ENCODE measurements around the gene NXPE3.
"Not testable (repeated sequence)": the region's sequence is repeated elsewhere in the genome, so short reads cannot be mapped to it uniquely, and the experiment has no call there.

Gene NXPE3

GRCh38 chr3:101779047-101779821, at the start of gene NXPE3:
NXPE3 (plus strand) TSS chr3:101779211; CDS start chr3:101785597, 6,386 bp downstream.
- H3K4me3 ChIP-seq (ENCODE audit: low read depth, low read length) = peak within 1 kb of the TSS; percentile 64
- DNase-seq (ENCODE audit: low read depth) = peak; percentile 88
- TF ChIP-seq MAX (IDR thresholded peaks at IDR 0.05; ENCODE audit: low read depth, low read length) (peak; percentile 66), MYC (IDR thresholded peaks at IDR 0.05; ENCODE audit: low read depth, low read length) (no peak), CTCF (IDR thresholded peaks at IDR 0.05; ENCODE audit: low read depth, low read length) (no peak), POLR2A (IDR thresholded peaks at IDR 0.05; ENCODE audit: extremely low read depth, insufficient read length) (peak; percentile 53)

DNA sequence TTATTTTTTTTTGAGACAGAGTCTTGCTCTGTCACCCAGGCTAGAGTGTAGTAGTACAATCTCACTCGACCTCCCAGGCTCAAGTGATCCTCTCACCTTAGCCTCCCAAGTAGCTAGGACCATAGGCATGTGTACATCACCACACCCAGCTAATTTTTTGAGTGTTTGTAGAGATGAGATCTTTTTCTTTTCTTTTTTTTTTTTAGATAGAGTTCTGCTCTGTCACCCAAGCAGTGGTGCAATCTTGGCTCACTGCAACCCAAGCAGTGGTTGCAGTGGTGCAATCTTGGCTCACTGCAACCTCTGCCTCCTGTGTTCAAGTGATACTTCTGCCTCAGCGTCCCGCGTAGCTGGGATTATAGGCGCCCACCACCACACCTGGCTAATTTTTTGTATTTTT, 49.4 kb upstream of the NXPE3 start:
- no peak overlapping the region for H3K4me3 ChIP-seq (ENCODE audit: low read depth, low read length)
- DNase-seq (ENCODE audit: low read depth) = no peak
- no peak for TF ChIP-seq MAX (IDR thresholded peaks at IDR 0.05; ENCODE audit: low read depth, low read length)
- no peak for TF ChIP-seq CTCF (IDR thresholded peaks at IDR 0.05; ENCODE audit: low read depth, low read length)

GRCh38 chr3:101730839-101731238, 48.2 kb upstream of the NXPE3 start:
- no peak for DNase-seq (ENCODE audit: low read depth)
- no peak for TF ChIP-seq MAX (IDR thresholded peaks at IDR 0.05; ENCODE audit: low read depth, low read length)
- TF ChIP-seq POLR2A (IDR thresholded peaks at IDR 0.05; ENCODE audit: extremely low read depth, insufficient read length) = no peak
- TF ChIP-seq MYC (IDR thresholded peaks at IDR 0.05; ENCODE audit: low read depth, low read length) = no peak
- TF ChIP-seq CTCF (IDR thresholded peaks at IDR 0.05; ENCODE audit: low read depth, low read length) = no peak
- no peak overlapping the region for H3K4me3 ChIP-seq (ENCODE audit: low read depth, low read length)

GRCh38 chr3:101732240-101732641, 46.8 kb upstream of the NXPE3 start:
- TF ChIP-seq CTCF (IDR thresholded peaks at IDR 0.05; ENCODE audit: low read depth, low read length) (no peak), MYC (IDR thresholded peaks at IDR 0.05; ENCODE audit: low read depth, low read length) (no peak), MAX (IDR thresholded peaks at IDR 0.05; ENCODE audit: low read depth, low read length) (no peak), POLR2A (IDR thresholded peaks at IDR 0.05; ENCODE audit: extremely low read depth, insufficient read length) (no peak)
- no peak for DNase-seq (ENCODE audit: low read depth)
- no peak overlapping the region for H3K4me3 ChIP-seq (ENCODE audit: low read depth, low read length)

- H3K4me3 ChIP-seq (ENCODE audit: low read depth, low read length) = no peak overlapping the region
- DNase-seq (ENCODE audit: low read depth) = no peak
- no peak for TF ChIP-seq CTCF (IDR thresholded peaks at IDR 0.05; ENCODE audit: low read depth, low read length)
Measured at GRCh38 chr3:101735833-101736232, 43.2 kb upstream of the NXPE3 start.

GRCh38 chr3:101741914-101742313, 37.1 kb upstream of the NXPE3 start:
- not testable (repeated sequence) for H3K4me3 ChIP-seq (ENCODE audit: low read depth, low read length); DNase-seq (ENCODE audit: low read depth)

Measured in NB4 (cell line).